Left colon (tissue), 2 donors: Measurements from ENCODE around the gene ROR2. TPM values are rescaled to one million over a fixed set of nuclear protein-coding genes. Genes with fewer than 3 reads are reported as not detected.

Experiments used
- ATAC-seq: fragments of 200-7000 bp; cut with Tn5 transposase; one replicate; pipeline ENCODE4 v1.9.1; 2020; ENCODE audit warnings: mild to moderate bottlenecking, moderate library complexity
- DNase-seq, 2 donors: peaks; one replicate each; pipeline ENCODE4 v3.0.0-alpha.2; 2020
- intact Hi-C, 2 donors: fragments of 100-400 bp; cut with DNase I in 1 of 2; cut with micrococcal nuclease in 1 of 2; formaldehyde crosslinking; loops; one replicate each; pipeline versions ENCODE4 v1.11.2 to v1.14.0; 2022; cut with DNase I, micrococcal nuclease
- total RNA-seq, 2 donors: library from RNA; stranded (reverse); fragmentation: NEBNext Ultra II Directional; extraction: Animal tissue kit (Norgen Biotek cat#: 25700); gene quantifications; one replicate each; pipeline ENCODE4 v1.2.1, GENCODE V29; 2021
- donor health status: DM: no; HTN: no; CAD: no.
- donor health status: DM: yes; HTN: yes; CAD: no.

Gene ROR2
- total RNA-seq, 2 donors from 2014 or later = 6.2 to 8.3 TPM

DNA sequence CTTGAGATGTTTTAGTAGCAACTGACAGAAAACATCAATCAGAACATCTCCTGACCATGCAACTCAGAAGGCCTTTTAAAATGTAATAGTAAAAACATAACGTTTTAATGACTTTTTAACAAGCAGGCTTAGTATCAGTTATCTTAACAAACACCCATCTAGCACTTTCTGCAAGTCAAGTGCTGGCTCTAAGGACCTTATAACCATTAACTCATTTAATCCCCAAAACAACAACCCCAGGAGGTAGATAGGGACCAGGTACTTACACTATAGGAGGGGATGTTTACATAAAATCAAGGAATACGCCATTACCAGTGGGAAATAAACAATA lies 41.8 kb downstream of the ROR2 start:
- DNase-seq (no peak), ATAC-seq (no peak)
- intact Hi-C loops = no loop called here

DNA sequence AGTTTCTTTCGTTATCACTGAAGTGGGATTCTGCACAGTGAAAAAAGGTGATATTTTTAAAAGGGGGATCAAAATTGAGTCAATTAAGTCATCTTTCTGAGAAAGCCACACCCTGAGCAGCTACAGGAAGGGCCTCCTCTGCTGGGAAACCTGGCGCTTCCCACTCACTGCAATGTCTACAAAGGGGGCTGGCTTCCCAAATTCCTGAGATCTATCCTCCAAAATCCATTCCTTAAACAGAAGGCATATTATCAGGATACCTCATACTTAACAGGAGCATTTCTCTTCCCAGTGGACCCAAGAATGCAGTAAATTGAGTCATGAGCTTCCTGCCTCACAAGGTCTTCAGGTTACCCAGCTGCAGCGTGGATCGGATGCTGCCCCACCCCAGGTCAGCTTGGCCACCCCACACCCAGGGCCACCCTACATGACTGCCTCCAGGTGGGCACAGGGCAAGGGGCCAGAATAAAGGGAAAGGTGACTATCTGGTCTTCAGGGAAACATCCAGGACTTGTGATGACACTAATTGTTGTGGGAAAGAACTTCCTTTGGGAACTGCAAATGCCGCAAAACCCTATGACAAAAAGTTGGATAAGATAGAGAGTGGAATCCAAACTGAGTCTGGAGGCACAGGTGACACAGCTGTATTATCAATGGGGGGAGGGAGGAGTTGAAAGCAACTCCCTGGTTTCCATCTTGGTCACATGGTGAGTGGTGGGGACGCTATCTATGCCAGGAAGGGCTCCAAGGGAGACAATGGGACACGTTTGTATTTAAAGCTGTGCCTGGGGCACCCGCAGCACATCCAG lies 42.3 kb downstream of the ROR2 start:
- intact Hi-C loops = no loop called here
- DNase-seq (no peak), ATAC-seq (no peak)

DNA sequence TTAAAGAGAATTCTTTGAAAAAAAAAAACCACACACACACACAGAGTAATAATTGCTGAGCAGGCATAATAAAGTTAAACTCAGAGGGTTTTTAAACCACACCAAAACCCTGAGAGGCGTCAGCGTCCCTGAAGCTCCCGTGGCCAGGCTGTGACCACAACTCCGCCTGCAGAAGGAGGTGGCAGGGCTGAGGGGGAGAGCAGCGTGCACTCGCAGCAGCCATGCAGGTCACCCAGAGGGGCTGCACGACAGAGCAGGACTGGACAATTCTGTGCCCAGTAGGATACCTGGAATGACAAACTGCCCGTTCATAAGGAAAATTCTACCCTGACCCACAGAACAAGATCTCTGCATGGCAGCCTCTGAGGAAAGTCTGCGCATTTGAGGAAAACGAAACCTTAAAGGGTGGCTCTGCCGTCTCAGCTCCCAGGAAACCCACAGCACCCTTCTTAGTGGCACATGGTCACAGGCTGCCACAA lies 44.0 kb downstream of the ROR2 start:
- DNase-seq (peak in 1 of 2 donors; percentile 41), ATAC-seq (peak; percentile 58)
- intact Hi-C loops = no loop called here

DNA sequence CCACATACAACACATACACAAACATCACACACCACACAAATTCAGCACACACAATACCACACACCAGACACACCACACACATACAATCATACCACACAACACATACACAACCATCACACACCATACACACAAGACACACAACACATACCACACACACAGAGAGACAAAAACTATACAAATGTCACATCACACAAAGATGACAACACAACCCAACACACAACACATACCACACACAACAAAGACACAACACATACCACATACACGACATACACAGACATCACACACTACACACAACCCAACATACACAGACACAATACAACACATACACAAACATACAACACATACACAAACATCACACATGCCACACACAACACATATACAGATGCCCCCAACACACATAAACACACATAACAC lies 44.8 kb downstream of the ROR2 start:
- no peak for ATAC-seq
- intact Hi-C loops = no loop called here
- DNase-seq = no peak

DNA sequence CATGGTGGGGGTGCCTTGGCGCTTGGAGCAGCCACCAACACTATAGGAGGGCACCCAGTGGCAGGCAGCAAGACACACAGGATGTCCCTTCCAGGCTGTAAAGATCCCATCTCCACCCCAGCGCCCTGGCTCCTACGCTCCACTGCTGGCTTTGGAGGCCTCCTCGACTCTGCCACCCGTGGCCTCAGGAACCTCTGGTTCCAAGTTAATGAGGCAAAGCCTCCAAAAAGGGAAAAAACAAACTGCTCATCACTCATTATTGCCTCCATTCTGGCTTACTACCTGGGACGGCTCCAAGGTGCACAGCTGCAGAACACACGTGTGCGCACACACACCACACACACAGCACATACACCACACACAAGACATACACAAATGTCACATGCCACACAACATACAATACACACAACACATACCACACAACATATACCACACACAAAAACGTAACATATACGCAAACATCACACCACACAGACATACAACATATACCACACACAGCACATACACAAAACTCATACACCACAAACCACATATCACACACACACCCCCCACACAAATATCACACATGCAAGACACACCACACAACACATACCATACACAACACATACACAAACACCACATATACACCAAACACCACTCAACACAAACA lies 45.3 kb downstream of the ROR2 start:
- ATAC-seq (no peak), DNase-seq (no peak)
- intact Hi-C loops = no loop called here

DNA sequence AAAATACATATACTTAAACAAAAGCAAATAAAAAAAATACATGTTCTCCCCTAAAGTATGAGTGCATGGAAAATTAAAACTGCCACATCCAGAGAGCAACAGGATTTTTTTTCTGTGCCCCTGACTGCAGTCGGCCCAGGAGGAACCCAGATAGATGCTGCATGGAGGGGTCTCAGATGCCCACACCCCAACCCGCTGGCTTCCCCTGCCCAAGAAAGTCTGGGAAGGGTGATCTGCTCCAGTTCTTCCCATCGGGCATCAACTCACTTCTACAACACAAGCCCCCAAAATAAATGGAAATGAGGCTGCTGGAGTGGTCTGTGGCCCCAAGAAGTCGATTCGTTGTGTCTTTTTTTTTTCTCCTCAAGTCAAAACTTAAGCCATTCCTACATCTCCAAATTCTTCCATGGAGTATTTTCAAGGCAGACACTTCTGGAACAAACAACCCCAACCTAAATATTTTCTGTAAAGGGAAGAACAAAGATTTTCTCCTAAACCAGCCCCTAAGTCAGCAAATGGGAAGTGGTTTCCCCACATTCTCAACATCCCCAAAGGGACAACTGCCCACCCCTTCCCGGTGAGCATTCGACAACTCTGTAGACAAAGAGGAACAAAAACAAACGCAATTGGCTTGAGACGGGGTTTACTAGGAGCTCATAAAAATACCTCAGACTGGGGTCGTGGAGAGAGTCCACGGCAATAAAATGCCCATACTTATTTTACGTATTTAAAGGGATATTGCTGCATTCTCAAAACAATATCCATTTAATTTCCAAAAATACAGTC lies 46.7 kb downstream of the ROR2 start:
- no peak for DNase-seq
- no peak for ATAC-seq
- intact Hi-C loops = no loop called here

DNA sequence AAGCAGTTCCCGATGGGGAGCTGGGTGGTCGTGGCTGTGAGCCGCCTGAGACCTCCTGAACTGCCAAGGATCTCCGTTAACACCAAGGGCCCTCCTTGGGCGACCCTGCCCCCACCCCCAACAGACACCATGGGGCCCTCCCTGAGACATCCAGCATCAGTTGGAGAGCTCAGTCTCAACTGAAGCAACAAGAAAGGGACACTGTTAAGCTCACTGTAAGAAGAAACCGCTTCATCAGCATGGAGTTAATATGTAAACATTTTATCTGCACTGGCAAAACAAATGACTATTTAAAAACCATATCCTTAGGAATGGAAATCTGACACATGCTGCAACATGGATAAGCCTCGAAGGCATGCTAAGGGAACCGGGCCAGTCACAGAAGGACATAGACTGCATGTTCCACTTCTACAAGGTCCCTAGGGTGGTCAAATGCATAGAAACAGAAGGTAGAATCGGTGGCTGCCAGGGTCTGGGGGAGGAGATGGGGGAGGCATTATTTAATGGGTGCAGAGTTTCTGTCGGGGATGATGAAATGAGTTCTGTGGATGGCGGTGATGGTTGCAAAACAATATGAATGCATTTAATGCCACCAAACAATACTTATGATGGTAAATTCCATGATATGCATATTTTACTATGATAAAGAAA lies 47.4 kb downstream of the ROR2 start:
- ATAC-seq (no peak), DNase-seq (no peak)
- intact Hi-C loops = no loop called here

DNA sequence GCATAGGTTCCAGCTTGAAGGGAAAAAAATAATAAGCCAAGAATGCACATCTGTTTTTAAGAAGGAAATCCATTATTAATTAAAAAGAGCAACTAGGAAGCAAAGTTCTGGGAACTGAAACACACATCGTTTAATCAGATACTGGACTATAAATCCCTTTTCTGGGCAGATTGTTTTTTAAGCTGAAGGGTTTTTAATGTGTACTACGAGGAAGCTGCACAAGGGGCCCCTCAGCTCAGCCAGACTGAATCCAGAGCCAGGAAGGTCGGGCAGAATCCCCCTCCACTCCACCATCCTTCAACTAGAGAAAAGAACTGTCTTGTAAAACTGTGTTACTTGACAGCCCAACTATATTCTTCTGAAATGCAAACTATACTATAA lies 49.2 kb downstream of the ROR2 start:
- DNase-seq (no peak), ATAC-seq (no peak)
- intact Hi-C loops = no loop called here

DNA sequence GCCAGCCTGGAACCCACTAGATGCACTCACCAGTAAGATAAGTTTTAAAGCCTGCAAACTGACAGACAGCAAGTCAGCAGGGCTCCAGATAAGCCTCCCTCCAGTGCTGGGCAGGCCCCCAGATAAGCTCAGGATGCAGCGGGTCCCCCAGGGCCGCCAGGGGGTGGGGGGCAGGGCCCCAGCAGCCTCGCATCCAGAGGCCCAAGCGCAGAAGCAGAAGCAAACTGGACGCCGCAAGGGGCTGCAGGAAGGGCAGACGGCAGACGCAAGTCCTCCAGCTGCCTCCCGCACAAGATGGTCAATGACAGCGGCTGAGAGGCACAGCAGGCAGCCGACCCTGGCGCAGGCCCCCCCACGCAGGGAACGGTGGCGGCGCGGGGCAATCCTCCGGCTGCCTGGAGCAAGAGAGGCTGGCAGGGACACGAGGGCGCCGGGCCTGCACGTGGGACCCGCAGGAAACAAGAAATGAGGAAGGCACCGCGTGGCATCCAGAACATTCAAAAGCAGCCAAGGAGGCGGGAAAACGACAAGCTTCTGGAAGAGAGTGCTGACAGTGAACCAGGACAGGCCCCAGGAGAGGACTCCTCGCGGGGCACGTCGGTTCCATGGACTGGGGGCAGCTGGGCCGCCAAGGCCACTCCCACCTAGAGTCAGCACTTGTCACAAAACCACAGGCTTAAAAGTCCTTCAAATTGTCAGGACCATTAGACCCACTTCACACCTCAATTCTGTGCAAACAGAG lies 49.8 kb downstream of the ROR2 start:
- ATAC-seq (no peak), DNase-seq (peak in 1 of 2 donors; percentile 48)
- intact Hi-C loops = no loop called here

DNA sequence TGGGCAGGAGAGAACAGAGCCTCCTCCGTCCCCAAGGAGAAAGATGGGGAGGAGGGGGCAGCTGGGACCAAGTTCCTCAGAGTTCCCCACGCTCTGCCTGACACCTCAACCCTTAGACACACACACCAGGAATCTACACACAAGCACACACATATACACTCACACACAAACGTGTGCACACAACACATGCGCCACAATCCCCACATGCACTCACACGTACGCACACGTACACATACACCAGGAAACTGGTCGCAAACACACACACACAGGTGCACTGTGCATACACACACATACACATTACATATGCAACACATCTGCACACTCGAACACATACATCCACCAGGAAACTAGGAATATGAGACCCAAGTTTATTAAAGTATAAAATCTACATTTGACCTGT lies 50.4 kb downstream of the ROR2 start:
- intact Hi-C loops = no loop called here
- no peak for ATAC-seq
- no peak for DNase-seq

DNA sequence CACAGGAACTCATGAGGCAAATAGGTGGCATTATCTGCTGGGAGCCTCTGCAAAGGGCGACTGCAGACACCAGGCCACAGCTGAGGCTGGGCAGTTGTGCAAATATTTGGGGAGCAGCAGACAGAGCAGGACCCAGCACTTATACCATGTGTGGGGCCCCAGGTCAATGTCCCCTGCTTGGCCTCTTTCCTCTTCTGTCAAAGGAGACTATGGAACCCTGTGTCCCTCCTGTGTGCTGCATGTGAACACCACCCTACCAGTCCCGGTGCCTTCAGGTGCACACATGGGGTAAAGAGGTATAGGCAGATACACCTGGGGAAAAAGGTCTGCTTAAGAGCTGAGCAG lies 50.8 kb downstream of the ROR2 start:
- DNase-seq (no peak), ATAC-seq (peak; percentile 1)
- intact Hi-C loops = no loop called here

DNA sequence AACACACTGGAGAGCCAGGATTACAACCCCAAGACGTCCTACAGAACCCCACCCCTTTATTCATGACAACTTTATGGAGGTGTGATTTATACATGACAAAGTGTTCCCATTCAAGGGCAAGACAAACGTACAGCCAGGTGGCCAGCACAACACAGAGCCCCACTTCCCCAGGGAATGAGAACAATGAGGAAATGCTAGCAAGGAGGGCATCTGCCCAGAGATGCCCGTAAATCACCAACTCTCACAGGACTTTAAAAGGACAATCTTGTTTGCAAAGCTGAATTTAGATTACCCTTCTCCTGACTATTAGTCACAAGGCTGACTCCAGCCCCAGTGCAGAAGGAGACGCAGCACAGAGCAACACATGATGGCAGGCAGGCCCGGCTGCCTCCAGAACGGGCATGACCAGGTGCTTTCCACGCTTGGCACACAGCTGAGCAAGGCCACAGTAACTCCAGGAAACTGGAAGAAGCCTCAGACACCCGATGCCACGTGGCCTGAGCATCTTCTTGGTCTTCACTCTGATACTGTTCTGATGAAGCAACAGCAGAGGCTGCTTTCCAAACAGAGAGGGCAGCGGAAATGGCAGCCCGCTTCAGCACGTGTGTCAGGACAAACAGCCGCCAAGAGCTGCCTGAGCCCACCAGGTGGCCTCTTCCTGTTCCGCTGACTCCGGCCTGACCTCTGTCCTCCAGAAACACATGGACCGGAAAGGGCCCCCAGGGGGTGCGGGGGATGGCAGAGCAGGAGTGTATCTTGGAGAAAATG lies 51.4 kb downstream of the ROR2 start:
- DNase-seq (peak; percentile 30 to 76), ATAC-seq (peak; percentile 83)
- intact Hi-C loops = no loop called here

DNA sequence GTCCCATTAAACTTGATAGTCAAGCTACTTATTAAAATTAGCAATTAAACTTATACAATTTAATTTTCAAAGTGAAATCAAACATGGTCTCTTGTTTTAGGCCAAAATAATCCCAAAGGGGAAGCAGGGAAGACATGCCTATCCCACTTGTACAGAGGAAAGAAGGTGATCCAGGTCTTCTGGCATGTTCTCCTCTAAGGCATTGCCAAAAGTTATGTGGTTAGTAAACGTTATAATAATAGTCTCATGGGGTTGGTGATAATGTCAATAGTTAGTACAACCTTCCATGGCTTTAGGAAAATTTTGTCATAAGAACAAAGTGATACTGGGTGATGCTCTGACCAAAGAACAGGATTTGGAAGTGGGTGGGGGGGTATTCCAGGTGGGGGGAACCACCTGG lies 52.8 kb downstream of the ROR2 start:
- intact Hi-C loops = no loop called here
- ATAC-seq = no peak
- no peak for DNase-seq

DNA sequence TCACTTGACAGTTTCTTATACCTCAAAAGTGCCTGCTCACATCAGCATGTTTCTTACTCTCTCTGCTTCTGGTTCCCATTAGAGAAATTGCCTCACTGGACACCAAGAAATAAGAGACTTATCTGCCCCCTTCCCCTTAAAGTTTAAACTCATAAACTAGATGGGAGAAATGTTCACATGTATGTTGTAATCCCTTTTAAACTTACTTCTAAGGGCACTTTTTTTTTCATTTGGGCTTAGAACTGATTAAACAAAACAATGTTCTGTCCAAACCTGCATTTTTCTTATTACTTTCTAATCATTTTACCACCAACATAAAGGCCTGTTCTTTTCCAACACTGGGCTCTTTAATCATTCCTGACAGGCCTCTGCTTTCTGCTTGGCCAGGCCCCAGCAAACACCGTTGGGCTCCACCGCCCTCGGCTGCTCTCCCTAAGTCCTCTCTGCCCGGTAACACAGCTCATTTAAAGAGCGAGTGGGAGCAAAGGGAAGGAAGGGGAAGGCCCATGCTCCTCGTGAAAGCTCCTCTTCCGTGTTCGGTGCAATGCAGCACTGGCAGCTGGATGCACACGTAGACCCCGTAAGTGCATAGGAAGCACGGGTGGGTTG lies 53.4 kb downstream of the ROR2 start:
- intact Hi-C loops = no loop called here
- ATAC-seq (peak; percentile 63), DNase-seq (peak; percentile 46 to 62)

DNA sequence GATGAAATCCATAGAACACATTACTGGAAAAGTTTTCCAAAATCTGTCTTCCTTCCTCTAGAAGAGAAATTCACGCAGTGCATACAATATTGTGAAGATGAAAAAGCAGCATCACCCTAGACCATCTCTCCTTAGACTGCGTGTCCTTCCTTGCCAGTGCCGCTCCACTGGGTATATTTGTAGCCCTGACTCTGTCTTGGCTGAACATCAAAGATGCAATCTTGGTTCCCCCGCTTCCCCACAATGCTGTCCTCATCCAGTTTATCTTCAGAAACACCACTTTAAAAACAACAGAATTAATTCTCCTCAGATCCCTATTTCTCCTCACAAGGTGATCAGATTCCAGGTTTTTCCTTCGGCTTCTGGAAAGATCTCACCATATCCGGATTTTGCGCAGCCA lies 53.9 kb downstream of the ROR2 start:
- no peak for DNase-seq
- ATAC-seq = no peak
- intact Hi-C loops = no loop called here

DNA sequence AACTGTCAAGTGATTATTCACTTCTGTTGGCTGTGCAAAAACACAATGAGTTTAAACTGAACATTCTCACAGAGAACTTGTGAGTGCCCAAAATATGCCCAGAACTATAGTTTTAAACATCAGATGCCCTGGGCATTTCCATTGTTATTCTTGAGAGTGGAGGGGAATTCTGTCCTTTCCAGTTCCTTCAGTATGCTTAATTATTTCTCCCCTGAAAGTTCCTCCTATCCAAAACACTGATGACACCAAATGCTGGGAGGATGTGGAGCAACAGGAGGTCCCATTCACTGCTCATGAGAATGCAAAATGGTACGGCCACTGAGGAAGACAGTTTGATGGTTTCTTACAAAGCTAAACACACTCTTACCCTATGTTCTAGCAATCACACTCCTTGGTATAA lies 55.5 kb downstream of the ROR2 start:
- no peak for ATAC-seq
- intact Hi-C loops = no loop called here
- DNase-seq = no peak

DNA sequence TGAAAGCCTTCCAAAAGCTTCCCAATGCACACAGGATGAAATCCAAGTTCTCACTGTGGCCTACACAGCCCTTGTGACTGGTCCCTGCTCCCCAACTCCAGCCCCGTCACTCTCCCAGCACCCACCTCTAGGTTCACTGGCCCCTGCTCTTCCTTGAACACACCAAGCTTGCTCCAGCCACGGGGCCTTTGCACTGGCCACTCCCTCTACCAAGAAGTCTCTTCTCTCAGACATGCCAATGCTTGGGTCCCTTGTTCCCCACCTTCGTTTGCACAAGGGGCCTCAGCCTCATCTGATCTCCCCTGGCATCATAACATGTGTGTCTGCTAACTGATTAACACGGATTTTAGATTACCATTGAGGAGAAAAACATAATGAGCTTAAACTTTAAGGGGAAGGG lies 56.0 kb downstream of the ROR2 start:
- intact Hi-C loops = no loop called here
- ATAC-seq (no peak), DNase-seq (no peak)

DNA sequence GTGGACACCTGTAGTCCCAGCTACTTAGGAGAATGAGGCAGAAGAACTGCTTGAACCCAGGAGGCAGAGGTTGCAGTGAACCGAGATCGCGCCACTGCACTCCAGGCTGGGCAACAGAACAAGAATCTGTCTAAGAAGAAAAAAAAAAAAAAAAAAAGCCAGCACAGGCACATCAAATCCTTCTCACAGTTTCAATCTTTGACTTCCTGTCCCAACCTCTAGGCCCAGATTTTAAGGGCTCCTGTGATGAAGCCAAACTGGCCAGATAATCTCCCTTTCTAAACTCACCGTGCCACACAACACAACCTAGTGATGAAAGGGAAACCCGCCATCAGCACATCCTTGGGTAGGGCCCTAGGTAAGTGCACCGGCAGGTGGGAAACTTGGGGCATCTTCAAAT lies 58.1 kb downstream of the ROR2 start:
- no peak for DNase-seq
- intact Hi-C loops = no loop called here
- ATAC-seq = no peak
